NCI-H2227 (cell line): ENCODE data around the gene ACAA2.

ENCODE experiments used
- DNase-seq: peaks from one replicate; lab custom pipeline; 2025; ENCODE audit not compliant: unreplicated experiment; lab: John Stamatoyannopoulos, UW

Gene ACAA2, protein sequence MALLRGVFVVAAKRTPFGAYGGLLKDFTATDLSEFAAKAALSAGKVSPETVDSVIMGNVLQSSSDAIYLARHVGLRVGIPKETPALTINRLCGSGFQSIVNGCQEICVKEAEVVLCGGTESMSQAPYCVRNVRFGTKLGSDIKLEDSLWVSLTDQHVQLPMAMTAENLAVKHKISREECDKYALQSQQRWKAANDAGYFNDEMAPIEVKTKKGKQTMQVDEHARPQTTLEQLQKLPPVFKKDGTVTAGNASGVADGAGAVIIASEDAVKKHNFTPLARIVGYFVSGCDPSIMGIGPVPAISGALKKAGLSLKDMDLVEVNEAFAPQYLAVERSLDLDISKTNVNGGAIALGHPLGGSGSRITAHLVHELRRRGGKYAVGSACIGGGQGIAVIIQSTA

GRCh38 chr18:49813319-49814146 lies at the start of gene ACAA2:
Gene ACAA2 (minus strand): TSS chr18:49813533. CDS start chr18:49813484, 49 bp downstream.
- peak; percentile 83 for DNase-seq

DNA sequence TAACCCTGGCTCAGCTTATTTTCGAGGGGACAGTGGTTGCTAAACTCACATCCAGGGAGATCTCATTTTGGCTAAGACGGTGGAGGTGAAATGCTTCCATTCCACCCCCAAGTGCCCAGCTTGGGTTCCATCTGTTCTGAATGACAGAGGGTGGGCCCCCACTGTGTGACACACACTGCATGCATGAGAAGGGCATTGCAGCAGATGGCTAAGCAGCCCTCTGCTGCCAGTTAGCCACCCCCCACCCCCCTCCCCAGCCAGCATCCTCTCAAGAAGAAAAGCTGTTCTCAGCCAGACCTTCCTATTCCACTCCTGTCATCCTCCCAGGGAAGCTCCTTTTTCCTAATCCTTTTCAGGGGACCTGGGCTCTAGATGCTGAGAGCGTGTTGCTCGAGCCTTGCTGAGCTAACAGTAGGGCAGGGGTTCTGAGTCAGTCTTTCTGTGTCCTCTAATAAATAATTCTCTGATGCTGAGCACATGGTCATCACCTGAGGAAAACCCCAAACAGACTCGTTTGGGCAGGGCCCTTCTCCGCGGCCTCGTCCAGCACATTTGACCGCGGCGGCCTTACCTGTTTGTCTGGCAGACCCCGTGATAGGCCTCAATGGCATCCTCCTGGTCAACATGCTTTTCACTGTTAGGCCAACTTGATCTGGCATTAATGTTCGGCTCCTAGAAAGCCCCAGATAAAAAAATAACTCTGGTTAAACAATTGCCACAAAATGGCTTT lies 49.5 kb upstream of the ACAA2 start:
- no peak for DNase-seq

DNA sequence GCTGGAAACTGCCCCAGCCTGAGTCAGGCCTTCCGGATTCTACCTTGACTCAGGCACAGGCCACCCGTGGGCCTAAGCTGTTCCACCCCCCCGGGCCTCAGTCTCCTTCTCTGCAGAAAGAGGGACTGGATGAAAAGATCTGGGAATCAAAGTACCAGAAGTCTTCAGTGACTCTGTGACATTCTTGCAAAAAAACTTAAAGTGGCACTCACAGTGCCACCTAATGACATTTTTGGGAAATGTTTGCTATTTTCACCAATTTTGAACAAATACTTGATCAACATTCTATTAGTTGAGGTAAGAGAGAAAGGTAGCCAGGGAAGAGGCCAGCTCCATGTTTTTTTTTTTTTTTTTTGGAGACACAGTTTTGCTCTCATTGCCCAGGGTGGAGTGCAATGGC lies 48.3 kb upstream of the ACAA2 start:
- peak; percentile 7 for DNase-seq

DNA sequence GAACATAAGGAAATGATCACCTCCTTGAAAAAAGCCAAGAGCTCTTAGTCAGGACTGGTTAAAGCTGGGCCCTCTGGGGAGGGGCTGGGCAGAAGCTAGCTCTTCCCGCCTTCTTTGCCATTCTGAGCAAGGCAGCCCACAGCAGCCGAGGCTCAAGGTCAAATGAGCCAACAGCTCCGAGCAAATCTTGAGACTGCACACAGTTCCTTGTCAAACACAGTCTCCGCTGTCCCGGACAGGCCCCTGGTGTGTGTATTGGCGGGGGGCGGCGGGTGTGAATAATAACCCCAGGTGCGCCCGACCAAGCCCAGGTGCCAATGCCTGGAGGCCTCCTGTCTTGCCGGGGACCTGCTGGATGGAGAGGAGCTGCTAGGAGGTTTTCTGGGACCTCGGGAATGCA lies 46.4 kb upstream of the ACAA2 start:
- DNase-seq: no peak

GRCh38 chr18:49859021-49859359 lies 45.7 kb upstream of the ACAA2 start:
- DNase-seq: no peak

DNA sequence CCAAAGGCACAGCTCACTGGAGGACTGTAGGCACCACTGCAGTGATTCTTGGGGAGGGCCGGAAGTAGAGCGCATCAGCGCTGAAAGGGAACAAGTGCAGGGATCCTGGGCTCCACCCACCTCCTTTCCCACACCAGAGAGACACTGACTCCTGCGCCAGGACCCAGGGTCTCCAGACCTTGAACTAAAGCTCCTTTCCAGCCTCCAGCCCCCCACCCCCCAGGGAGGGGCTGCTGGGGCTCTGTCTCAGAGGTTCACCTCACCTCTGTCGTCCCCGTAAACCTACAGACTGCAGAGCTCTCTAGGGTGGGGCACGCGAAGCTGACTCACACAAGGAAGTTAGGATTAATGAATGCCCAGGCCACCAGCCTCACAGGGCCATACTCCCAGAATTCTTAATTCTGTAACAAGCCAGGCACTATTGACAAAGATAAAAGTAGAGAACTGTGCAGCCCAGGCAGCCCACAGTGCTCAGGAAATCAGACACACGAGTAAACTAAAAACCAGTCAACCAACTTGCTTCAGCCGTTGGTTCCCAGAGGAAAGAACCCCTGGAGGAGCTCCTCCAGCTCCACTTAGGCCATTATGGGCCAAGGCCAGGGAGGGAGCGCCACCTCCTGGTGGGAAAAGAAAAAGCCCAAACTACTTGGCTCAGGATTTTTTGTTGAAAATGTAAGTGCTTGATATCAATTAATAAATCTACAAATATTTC lies 45.1 kb upstream of the ACAA2 start:
- peak; percentile 75 for DNase-seq

DNA sequence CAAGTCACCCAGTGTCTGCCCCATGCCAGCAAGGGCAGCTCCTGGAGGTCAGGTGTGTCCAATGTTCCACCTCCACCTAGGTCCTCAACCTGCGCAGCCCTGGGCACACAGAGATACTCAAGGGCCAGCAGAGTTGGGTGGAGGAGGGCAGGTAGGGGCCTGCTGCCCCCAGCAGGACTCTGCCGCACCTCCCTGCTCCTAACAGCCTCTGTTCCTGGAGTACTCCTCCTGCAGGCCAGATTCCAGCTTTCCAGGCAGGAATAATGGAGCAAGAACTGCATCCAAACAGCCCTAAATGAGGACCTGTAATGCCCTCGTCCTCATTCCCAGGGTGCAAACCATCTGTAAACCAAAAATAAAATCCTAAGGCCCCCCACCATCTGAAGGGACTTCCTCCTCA lies 44.4 kb upstream of the ACAA2 start:
- DNase-seq: no peak

- no peak for DNase-seq
These were observed 43.2 kb upstream of the ACAA2 start for GRCh38 chr18:49856496-49856895.

DNA sequence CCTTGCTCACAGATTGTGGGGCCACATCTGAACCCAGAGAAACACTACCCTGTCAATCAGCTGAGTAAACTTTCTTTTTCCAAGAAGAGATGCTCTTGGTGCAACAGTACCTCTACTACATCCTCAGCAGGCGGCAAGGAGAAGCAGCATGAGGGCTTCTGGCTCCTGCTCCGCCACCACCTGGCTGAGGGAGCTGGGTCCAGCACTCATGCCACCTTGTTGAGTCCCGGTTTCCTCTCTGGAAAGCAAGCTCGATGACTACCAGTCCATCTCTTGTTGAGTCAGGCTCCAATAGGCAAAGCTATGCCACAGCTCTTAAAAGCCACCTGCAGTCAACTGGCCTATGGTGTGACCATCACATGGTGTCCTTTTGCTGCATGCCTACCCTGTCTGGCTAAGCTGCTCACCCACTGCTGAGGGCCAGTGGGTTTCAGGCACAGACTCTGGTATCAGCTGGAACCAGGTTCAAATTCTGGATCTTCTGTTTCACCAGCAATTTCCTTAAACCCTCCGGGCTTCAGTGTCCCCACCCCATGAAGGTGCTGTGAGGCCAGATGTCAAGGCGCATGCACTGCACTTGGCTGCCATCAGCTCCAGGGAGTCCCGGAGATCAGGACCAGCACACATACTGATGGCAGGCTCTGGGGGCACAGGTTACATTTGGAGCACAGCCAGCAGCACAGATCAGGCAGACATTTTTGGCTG lies 42.5 kb upstream of the ACAA2 start:
- DNase-seq: no peak

GRCh38 chr18:49854681-49855080 lies 41.3 kb upstream of the ACAA2 start:
- DNase-seq: no peak

- DNase-seq: no peak
These were observed 40.1 kb upstream of the ACAA2 start for GRCh38 chr18:49853436-49853835.

DNA sequence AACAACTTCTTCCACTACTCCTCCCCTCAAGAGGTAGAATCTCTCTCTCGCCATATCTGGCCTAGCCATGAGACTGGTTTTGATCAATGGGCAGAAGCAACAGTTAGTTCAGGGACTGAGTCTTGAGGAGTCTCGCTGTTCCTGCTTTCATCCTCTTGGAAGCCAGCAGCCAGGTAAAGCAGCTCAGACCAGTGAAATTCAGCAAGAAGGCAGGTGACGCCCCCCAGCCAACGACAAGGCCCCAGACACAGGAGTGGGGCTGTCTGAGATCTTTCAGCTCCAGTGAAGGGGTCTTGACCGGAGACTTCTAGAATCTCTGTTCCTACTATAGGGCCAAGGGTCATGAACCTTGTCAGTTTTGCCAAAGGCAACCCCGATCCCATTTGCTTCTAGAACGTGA lies 39.7 kb upstream of the ACAA2 start:
- DNase-seq: no peak

DNA sequence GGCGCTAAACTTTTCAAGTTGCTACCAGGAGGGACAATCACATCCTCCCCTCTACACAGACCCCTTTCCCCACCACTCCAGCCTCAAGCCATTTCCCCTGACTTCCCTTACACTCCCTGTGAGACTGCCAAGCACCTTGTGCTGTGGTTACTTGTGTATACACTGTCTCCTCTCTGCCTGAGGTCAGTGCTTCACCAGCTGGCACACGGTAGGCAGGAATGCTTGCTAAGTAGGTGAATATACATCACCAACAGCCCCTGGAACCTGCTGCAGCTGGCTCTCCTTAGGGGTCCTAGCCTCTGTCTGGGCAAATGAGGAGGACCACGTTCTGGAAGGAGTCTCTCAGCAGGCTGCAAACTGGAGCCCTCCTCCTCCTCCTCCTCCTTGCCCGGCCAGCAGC lies 38.3 kb upstream of the ACAA2 start:
- DNase-seq: no peak

GRCh38 chr18:49850636-49851035 lies 37.3 kb upstream of the ACAA2 start:
- DNase-seq: no peak

- peak; percentile 81 for DNase-seq
These were observed 36.2 kb upstream of the ACAA2 start for GRCh38 chr18:49849331-49850217.

DNA sequence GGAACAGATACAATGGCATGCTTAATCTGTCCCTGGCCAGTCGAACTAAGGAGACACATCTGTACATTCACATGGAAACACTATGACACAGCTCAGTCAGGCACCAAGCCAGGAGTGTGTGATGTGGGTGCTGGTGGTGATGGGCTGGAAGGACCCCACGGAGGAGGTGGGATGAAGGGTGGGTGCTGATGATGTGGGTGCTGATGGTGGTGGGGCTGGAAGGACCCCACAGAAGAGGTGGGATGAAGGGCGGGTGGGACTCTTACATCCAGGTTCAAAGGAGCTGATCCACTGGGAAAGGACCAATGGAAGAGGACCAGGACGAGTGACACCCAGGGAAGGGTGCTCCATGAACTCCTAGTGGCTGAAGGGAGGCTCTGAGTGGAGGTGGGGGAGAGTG lies 34.8 kb upstream of the ACAA2 start:
- no peak for DNase-seq

DNA sequence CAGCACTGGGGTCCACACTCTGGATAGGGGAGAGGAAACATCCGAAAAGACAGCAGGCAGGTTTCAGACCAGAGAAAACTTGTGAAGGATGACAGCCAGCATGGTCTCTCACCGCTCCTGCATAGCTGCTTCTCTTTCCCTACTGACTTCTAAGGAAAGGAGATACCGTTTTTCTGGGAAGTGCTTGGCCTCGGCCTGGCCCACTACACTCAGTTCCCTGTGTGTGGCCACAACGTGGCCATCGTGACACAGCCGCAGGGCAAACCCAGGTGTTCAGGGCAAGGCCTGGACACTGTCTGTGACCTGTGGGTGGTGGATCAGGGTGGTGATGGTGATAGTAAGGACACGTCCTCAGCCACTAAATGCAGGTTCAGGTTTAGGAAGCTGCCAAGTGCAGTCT lies 34.2 kb upstream of the ACAA2 start:
- no peak for DNase-seq

- DNase-seq: no peak
These were observed 33.6 kb upstream of the ACAA2 start for GRCh38 chr18:49846718-49847470.

DNA sequence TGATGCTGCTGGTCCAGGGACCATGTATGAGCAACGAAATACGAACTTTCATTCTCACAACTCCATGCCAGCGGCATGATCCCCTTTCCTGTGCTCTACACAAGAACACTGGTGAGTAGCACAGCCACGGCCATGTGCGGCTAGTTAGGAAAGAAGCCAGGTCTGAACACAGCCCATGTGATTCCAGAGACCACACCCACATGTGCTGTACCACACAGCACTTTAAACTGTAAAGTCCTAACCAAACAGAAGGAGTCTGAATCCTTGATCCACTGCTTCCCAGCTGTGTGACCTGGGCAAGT lies 33.0 kb upstream of the ACAA2 start:
- no peak for DNase-seq
